HG03439 (cell line): ENCODE measurements around the gene PSG1.
"Not testable (repeated sequence)": the region's sequence is repeated elsewhere in the genome, so short reads cannot be mapped to it uniquely, and the experiment has no call there.

ENCODE experiments used
- ATAC-seq: cut with Tn5 transposase; IDR thresholded peaks from one replicate; pipeline ENCODE4 v1.9.1; 2021; ENCODE audit warnings: mild to moderate bottlenecking, moderate library complexity; ENCODE audit not compliant: unreplicated experiment

PSG1 gene

GRCh38 chr19:42879613-42880012, at the start of gene PSG1:
TSS of gene PSG1 (minus strand) at chr19:42879713. CDS start at chr19:42879581, 132 bp downstream.
- no peak for ATAC-seq

GRCh38 chr19:42928896-42929295, 49.4 kb upstream of the PSG1 start:
- ATAC-seq, result no peak

GRCh38 chr19:42926781-42927180, 47.3 kb upstream of the PSG1 start:
- no peak for ATAC-seq

GRCh38 chr19:42923106-42923505, 43.6 kb upstream of the PSG1 start:
- ATAC-seq, result not testable (repeated sequence)

- not testable (repeated sequence) for ATAC-seq
Observed at GRCh38 chr19:42920971-42921370, 41.5 kb upstream of the PSG1 start.

GRCh38 chr19:42919757-42920079, 40.2 kb upstream of the PSG1 start:
- no peak for ATAC-seq

GRCh38 chr19:42919070-42919756, 39.7 kb upstream of the PSG1 start:
- not testable (repeated sequence) for ATAC-seq

GRCh38 chr19:42918377-42919069, 39.0 kb upstream of the PSG1 start:
- not testable (repeated sequence) for ATAC-seq

GRCh38 chr19:42917634-42918033, 38.1 kb upstream of the PSG1 start, which contains the start of gene PSG6:
TSS of gene PSG6 (minus strand) at chr19:42917894. CDS start at chr19:42917792, 102 bp downstream.
- ATAC-seq, result not testable (repeated sequence)

- not testable (repeated sequence) for ATAC-seq
Observed at GRCh38 chr19:42916931-42917330, 37.4 kb upstream of the PSG1 start.

- not testable (repeated sequence) for ATAC-seq
Observed at GRCh38 chr19:42913516-42913915, 34.0 kb upstream of the PSG1 start.

GRCh38 chr19:42912941-42913340, 33.4 kb upstream of the PSG1 start:
- ATAC-seq, result not testable (repeated sequence)

GRCh38 chr19:42911731-42912130, 32.2 kb upstream of the PSG1 start:
- not testable (repeated sequence) for ATAC-seq

- not testable (repeated sequence) for ATAC-seq
Observed at GRCh38 chr19:42906162-42906561, 26.6 kb upstream of the PSG1 start.

GRCh38 chr19:42900561-42900960, 21.0 kb upstream of the PSG1 start:
- ATAC-seq, result not testable (repeated sequence)

- ATAC-seq, result not testable (repeated sequence)
Observed at GRCh38 chr19:42899674-42900073, 20.2 kb upstream of the PSG1 start.

GRCh38 chr19:42899110-42899509, 19.6 kb upstream of the PSG1 start:
- not testable (repeated sequence) for ATAC-seq

- ATAC-seq, result not testable (repeated sequence)
Observed at GRCh38 chr19:42898656-42899055, 19.1 kb upstream of the PSG1 start.

- ATAC-seq, result not testable (repeated sequence)
Observed at GRCh38 chr19:42897729-42898128, 18.2 kb upstream of the PSG1 start.

- ATAC-seq, result not testable (repeated sequence)
Observed at GRCh38 chr19:42890446-42890845, 10.9 kb upstream of the PSG1 start.

GRCh38 chr19:42887876-42888445, 8.4 kb upstream of the PSG1 start:
- ATAC-seq, result not testable (repeated sequence)

- ATAC-seq, result not testable (repeated sequence)
Observed at GRCh38 chr19:42882730-42883129, 3.2 kb upstream of the PSG1 start.
